ENCODE results near the gene FASN. TPM values are rescaled to one million over a fixed set of nuclear protein-coding genes. Genes with fewer than 3 reads are reported as not detected.
"Not testable (repeated sequence)": the region's sequence is repeated elsewhere in the genome, so short reads cannot be mapped to it uniquely, and the experiment has no call there.

The FASN gene
- total RNA-seq, 1 donor = 21.8 TPM

DNA sequence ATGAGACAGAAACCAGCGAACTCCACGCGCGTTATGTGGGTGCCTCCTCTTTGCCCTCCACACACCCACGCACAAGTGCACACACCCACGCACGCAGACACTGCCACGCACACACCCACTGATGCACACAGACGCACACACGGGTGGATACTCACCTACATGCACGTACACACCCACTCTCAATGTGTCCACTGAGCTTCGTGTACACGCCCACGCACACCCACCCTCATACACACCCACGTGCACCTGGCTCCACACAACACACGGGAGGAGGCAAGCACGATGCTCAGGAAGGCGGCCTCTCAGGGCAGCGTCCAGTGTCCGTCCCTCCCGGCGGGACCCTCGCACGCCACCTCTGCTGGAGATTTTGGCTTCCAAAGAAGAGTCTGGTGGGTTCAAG is 50.7 kb downstream of the FASN start:
- H3K27me3 ChIP-seq (ENCODE audit: insufficient read depth, low read length) = no peaks in the 10 kb centered on the region
- H3K4me1 ChIP-seq (ENCODE audit: insufficient read depth, low read length) = peaks cover 11% of the 10 kb centered on the region
- H3K9me3 ChIP-seq (ENCODE audit: low read depth, low read length) = no peaks in the 10 kb centered on the region
- no peak overlapping the region for H3K4me3 ChIP-seq (ENCODE audit: low read length)

- Histone ChIP-seq H3K4me1 (ENCODE audit: insufficient read depth, low read length) (peaks cover 8% of the 10 kb centered on the region), H3K4me3 (ENCODE audit: low read length) (no peak overlapping the region), H3K9me3 (ENCODE audit: low read depth, low read length) (no peaks in the 10 kb centered on the region), H3K27me3 (ENCODE audit: insufficient read depth, low read length) (no peaks in the 10 kb centered on the region)
Measured at GRCh38 chr17:82046903-82047302, 51.1 kb downstream of the FASN start.

GRCh38 chr17:82045936-82046484 is 52.0 kb downstream of the FASN start:
- Histone ChIP-seq H3K27me3 (ENCODE audit: insufficient read depth, low read length) (no peaks in the 10 kb centered on the region), H3K9me3 (ENCODE audit: low read depth, low read length) (no peaks in the 10 kb centered on the region), H3K4me3 (ENCODE audit: low read length) (no peak overlapping the region), H3K4me1 (ENCODE audit: insufficient read depth, low read length) (peaks cover 6% of the 10 kb centered on the region)

DNA sequence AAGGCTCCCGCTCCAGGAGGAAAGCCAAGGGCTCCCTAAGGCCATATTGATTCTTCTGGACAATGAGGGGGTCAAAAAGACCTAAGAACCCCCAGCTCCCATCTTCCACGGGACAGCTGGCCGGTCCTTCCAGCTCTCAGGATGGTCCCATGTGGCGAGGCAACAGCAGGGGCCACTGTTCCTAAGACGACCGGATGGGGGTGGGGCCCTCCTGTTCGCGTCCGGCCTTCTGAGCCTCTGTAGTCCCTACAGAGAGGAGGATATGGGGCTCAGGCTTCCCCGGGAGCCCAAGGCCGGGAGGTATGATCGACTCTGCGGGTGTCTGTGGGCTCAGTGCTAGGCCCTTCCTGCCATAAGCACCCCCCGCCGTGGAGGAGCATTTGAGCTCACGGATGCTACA is 54.5 kb downstream of the FASN start:
- Histone ChIP-seq H3K9me3 (ENCODE audit: low read depth, low read length) (no peaks in the 10 kb centered on the region), H3K27me3 (ENCODE audit: insufficient read depth, low read length) (no peaks in the 10 kb centered on the region), H3K4me1 (ENCODE audit: insufficient read depth, low read length) (peaks cover 5% of the 10 kb centered on the region), H3K4me3 (ENCODE audit: low read length) (no peak overlapping the region)

DNA sequence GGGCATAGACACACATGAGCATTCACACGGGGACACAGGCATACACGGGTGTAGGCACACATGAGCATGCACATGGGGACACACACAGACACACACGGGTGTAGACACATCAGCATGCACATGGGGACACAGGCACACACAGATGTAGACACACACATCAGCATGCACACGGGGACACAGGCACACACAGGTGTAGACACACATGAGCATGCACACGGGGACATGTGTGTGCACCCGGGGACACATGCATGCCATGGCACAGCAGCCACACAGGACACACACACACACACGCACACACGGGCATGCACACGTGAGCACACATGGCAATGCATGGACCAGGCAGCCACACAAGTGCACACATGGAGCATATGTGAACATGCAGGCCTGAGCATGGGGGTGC is 55.4 kb downstream of the FASN start:
- Histone ChIP-seq H3K4me3 (ENCODE audit: low read length) (no peak overlapping the region), H3K9me3 (ENCODE audit: low read depth, low read length) (no peaks in the 10 kb centered on the region), H3K4me1 (ENCODE audit: insufficient read depth, low read length) (peaks cover 12% of the 10 kb centered on the region), H3K27me3 (ENCODE audit: insufficient read depth, low read length) (no peaks in the 10 kb centered on the region)

- H3K4me3 ChIP-seq (ENCODE audit: low read length) = no peak overlapping the region
- H3K4me1 ChIP-seq (ENCODE audit: insufficient read depth, low read length) = peaks cover 21% of the 10 kb centered on the region
- H3K27me3 ChIP-seq (ENCODE audit: insufficient read depth, low read length) = no peaks in the 10 kb centered on the region
- H3K9me3 ChIP-seq (ENCODE audit: low read depth, low read length) = no peaks in the 10 kb centered on the region
Measured at GRCh38 chr17:82041144-82041814, 56.8 kb downstream of the FASN start.

DNA sequence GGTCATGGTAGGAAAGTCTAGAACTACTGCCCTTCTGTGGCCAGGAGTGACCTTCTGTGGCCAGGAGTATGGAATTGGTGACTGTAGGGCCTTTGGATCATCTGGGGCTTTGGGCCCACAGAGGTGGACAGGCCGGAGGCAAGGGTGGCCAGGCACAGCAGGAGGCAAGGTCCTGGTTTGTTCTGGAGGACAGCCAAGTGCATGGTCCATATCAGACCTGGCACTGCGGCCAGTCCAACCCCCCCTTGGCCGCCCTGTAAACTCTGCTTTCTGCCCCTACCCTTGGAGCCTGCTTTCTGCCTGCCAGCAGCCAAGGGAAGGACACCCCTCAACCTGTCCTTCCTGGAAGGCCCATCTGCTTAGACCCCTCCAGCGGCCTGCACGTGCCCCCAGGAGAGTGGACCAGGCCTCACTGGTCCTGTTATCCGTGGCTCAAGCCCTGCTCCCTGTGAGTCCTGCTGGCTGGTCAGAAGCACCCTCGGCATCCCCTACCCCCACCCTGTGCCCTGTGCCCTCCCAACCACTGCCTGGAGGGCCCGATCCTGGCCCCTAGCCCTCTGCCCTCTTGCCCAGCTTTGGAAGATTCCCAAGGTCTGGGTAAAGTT is 58.2 kb downstream of the FASN start:
- Histone ChIP-seq H3K4me1 (ENCODE audit: insufficient read depth, low read length) (peaks cover 30% of the 10 kb centered on the region), H3K27me3 (ENCODE audit: insufficient read depth, low read length) (no peaks in the 10 kb centered on the region), H3K9me3 (ENCODE audit: low read depth, low read length) (no peaks in the 10 kb centered on the region), H3K4me3 (ENCODE audit: low read length) (no peak overlapping the region)

DNA sequence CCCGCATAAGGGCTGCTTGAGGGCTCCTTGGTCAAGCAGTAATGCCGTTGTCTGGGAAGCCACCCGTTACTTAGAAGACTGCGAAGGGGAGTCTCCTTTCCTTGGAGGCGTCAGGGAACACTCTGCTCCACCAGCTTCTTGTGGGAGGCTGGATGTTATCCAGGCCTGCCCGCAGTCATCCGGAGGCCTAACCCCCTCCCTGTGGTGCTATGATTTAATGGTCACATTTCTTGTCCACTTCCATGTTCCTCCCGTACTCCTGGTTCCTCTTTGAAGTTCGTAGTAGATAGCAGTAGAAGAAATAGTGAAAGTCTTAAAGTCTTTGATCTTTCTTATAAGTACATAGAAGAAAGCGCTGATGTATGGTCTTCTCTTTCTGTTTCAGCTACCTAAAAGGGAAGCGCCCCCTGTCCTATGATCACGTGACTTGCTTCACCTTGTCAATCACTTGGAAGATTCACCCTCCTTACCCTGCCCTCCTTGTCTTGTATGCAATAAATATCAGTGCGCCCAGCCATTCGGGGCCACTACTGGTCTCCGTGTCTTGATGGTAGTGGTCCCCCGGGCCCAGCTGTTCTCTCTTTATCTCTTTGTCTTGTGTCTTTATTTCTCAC is 59.1 kb downstream of the FASN start:
- H3K4me1 ChIP-seq (ENCODE audit: insufficient read depth, low read length) = peaks cover 30% of the 10 kb centered on the region
- not testable (repeated sequence) for H3K4me3 ChIP-seq (ENCODE audit: low read length); H3K9me3 ChIP-seq (ENCODE audit: low read depth, low read length); H3K27me3 ChIP-seq (ENCODE audit: insufficient read depth, low read length)

GRCh38 chr17:82037889-82038195 is 60.2 kb downstream of the FASN start:
- Histone ChIP-seq H3K27me3 (ENCODE audit: insufficient read depth, low read length) (no peaks in the 10 kb centered on the region), H3K4me1 (ENCODE audit: insufficient read depth, low read length) (peaks cover 30% of the 10 kb centered on the region), H3K4me3 (ENCODE audit: low read length) (peak overlapping the region; percentile 56), H3K9me3 (ENCODE audit: low read depth, low read length) (no peaks in the 10 kb centered on the region)

DNA sequence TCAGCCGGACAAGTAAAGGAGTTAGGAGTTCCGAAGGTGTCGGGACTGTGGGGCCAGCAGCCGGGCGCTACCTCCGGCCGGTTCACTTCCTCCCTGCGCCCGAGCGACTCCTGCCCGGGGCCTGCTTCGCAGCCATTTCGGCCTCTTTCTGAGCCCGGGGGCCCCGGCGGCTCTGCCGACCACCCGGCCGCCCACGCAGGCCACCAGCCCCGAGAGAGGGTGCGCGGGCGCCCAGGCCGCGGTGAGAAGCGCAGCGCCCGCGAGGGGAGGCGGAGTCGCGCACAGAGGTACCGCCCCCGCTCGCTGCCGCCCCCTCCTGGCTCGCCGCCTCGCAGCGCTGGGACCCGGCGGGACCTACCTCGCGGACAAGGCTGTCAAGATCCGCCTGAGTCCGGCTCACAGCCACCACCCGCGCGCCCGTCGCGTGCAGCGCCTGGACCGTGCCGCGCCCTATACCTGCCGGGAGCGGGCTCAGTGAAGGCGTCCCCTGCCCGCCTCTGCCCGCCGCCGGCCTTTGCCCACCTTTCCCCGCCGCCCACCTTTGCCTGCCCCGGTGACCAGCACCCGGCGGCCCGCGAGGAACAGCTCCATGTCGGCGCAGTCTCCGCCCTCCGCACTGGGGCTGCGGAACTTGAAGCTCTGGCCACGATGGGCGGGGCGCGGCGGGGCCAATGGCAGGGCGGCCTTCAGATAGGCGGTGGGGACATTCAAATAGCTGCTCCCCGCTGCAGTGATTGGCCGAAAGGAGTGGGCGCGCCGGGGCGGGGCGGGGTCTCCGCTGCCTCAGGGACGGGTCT is 60.7 kb downstream of the FASN start, which contains the start of gene DCXR:
DCXR (minus strand) TSS at position 606 of the 797 bp plus-strand sequence; CDS start at position 591, 15 bp downstream.
- H3K4me3 ChIP-seq (ENCODE audit: low read length) = peak within 1 kb of the TSS; percentile 56
- peaks cover 1% of the 10 kb centered on the region for H3K27me3 ChIP-seq (ENCODE audit: insufficient read depth, low read length)
- H3K9me3 ChIP-seq (ENCODE audit: low read depth, low read length) = no peaks in the 10 kb centered on the region
- H3K4me1 ChIP-seq (ENCODE audit: insufficient read depth, low read length) = peaks cover 33% of the 10 kb centered on the region

DNA sequence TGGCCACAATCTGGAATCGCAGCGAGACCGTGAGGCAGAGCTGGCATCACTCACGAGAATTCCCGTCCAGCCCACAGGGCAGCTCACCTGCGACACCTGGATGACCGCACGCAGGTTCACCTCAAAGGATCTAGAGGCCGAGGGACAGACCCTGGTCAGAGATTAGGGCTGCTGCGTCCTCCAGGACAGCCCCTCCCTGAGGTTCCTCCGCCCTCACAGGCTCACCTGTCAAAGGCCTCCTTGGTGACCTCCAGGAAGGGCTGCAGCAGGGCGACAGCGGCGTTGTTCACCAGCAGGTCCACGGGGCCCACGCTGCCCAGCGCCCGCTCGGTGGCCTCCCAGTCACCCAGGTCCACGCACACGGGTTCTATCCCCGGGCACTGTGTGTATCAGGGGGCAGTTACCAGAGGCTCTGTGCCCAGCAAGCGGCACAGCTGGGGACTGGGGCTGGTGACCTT is 61.4 kb downstream of the FASN start:
- peaks cover 37% of the 10 kb centered on the region for H3K4me1 ChIP-seq (ENCODE audit: insufficient read depth, low read length)
- no peaks in the 10 kb centered on the region for H3K9me3 ChIP-seq (ENCODE audit: low read depth, low read length)
- H3K27me3 ChIP-seq (ENCODE audit: insufficient read depth, low read length) = peaks cover 5% of the 10 kb centered on the region
- peak overlapping the region; percentile 56 for H3K4me3 ChIP-seq (ENCODE audit: low read length)

- peaks cover 5% of the 10 kb centered on the region for H3K27me3 ChIP-seq (ENCODE audit: insufficient read depth, low read length)
- H3K4me1 ChIP-seq (ENCODE audit: insufficient read depth, low read length) = peaks cover 38% of the 10 kb centered on the region
- no peaks in the 10 kb centered on the region for H3K9me3 ChIP-seq (ENCODE audit: low read depth, low read length)
- no peak overlapping the region for H3K4me3 ChIP-seq (ENCODE audit: low read length)
Measured at GRCh38 chr17:82035956-82036633, 61.9 kb downstream of the FASN start.

DNA sequence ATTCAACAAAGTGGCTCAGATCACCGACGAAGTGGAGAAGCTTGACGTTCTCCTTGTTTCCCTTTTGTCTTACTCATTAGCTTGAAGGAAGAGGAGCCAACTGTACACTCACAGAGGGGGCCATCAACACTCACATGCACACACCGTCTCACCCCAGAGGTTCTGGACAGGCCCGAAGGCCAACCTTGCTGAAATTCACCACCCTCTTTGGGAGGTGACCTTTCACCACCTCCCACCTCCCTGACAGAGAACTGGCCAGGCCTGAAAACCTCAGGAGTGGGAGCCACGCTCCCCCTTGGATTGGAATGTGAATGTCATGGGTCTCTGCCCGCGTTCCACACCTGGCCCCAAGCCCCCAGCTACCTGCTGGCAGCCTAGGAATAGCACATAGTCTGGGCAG is 62.5 kb downstream of the FASN start:
- Histone ChIP-seq H3K9me3 (ENCODE audit: low read depth, low read length) (no peaks in the 10 kb centered on the region), H3K4me3 (ENCODE audit: low read length) (no peak overlapping the region), H3K27me3 (ENCODE audit: insufficient read depth, low read length) (peaks cover 5% of the 10 kb centered on the region), H3K4me1 (ENCODE audit: insufficient read depth, low read length) (peaks cover 44% of the 10 kb centered on the region)

- Histone ChIP-seq H3K27me3 (ENCODE audit: insufficient read depth, low read length) (peaks cover 5% of the 10 kb centered on the region), H3K4me3 (ENCODE audit: low read length) (no peak overlapping the region), H3K9me3 (ENCODE audit: low read depth, low read length) (no peaks in the 10 kb centered on the region), H3K4me1 (ENCODE audit: insufficient read depth, low read length) (peaks cover 54% of the 10 kb centered on the region)
Measured at GRCh38 chr17:82034371-82035011, 63.5 kb downstream of the FASN start.

All from mononuclear cell (primary cell).